IMR-90 (cell line): ENCODE data around the gene TXNL4B. TPM values are rescaled to one million over a fixed set of nuclear protein-coding genes. Genes with fewer than 3 reads are reported as not detected.

Experiments used
- ATAC-seq: fragments of 200-7000 bp; cut with Tn5 transposase; 2 replicates; pipeline ENCODE4 v1.9.1; 2020; ENCODE audit warnings: low read depth, mild to moderate bottlenecking, moderate library complexity
- BruUV-seq: library from RNA; stranded (reverse); fragments of 400-500 nt; replicated peaks from 2 replicates; lab custom pipeline; 2021; lab: Mats Ljungman, UMichigan
- CTCF ChIA-PET: fragments of 300-600 bp; formaldehyde crosslinking; extraction: SDS; loops from one replicate; lab custom pipeline; 2021; ENCODE audit warnings: antibody characterized with exemption; lab: Yijun Ruan, JAX
- POLR2A ChIA-PET: fragments of 300-600 bp; sonication (Branson Sonifier 250); formaldehyde crosslinking; loops from one replicate; lab custom pipeline; 2022; ENCODE audit warnings: antibody characterized with exemption; ENCODE audit not compliant: unreplicated experiment; lab: Charles Lee
- DNase-seq: peaks from one replicate; pipeline ENCODE4 v3.0.0; 2013
- H2AFZ ChIP-seq: replicated peaks from 2 replicates; pipeline ENCODE3; 2013; ENCODE audit warnings: low read length, mild to moderate bottlenecking; ENCODE audit not compliant: poor library complexity
- H2AK5ac ChIP-seq: 2 replicates; pipeline ENCODE4 v1.6.1; 2013; ENCODE audit warnings: low read depth, low read length, inconsistent platforms
- H2AK9ac ChIP-seq: replicated peaks from 2 replicates; pipeline ENCODE3; 2013; ENCODE audit warnings: mild to moderate bottlenecking, low read depth, low read length, moderate library complexity; ENCODE audit not compliant: poor library complexity
- H2BK120ac ChIP-seq: 2 replicates; pipeline ENCODE4 v1.6.1; 2013; ENCODE audit warnings: low read depth, low read length, inconsistent platforms
- H2BK15ac ChIP-seq: 3 replicates; pipeline ENCODE4 v1.6.1; 2013; ENCODE audit warnings: low read depth, low read length, inconsistent platforms
- H2BK20ac ChIP-seq: 2 replicates; pipeline ENCODE4 v1.6.1; 2013; ENCODE audit warnings: low read depth, mild to moderate bottlenecking, inconsistent platforms, low read length, moderate library complexity
- H2BK5ac ChIP-seq: 2 replicates; pipeline ENCODE4 v1.6.1; 2013; ENCODE audit warnings: mild to moderate bottlenecking, low read depth, low read length, inconsistent platforms; ENCODE audit not compliant: poor library complexity, severe bottlenecking
- H3K14ac ChIP-seq: replicated peaks from 2 replicates; pipeline ENCODE4 v1.6.1; 2013; ENCODE audit warnings: low read depth, low read length, inconsistent platforms
- H3K18ac ChIP-seq: 2 replicates; pipeline ENCODE4 v1.6.1; 2013; ENCODE audit warnings: low read depth, low read length, control low read depth
- H3K23ac ChIP-seq: 2 replicates; pipeline ENCODE4 v1.6.1; 2013; ENCODE audit warnings: low read depth, low read length, inconsistent platforms
- H3K27ac ChIP-seq: 2 replicates; pipeline ENCODE4 v1.5.1; 2013; ENCODE audit warnings: mild to moderate bottlenecking, control low read depth, low read length; ENCODE audit not compliant: insufficient read depth
- H3K27me3 ChIP-seq: 2 replicates; pipeline ENCODE4 v1.6.1; 2013; ENCODE audit warnings: low read length; ENCODE audit not compliant: control insufficient read depth, insufficient read depth
- H3K36me3 ChIP-seq: 2 replicates; pipeline ENCODE4 v1.6.1; 2013; ENCODE audit warnings: low read length, mixed read lengths; ENCODE audit not compliant: control insufficient read depth, insufficient read depth
- H3K4ac ChIP-seq: 2 replicates; pipeline ENCODE4 v1.6.1; 2013; ENCODE audit warnings: low read depth, low read length, inconsistent platforms
- H3K4me1 ChIP-seq: 2 replicates; pipeline ENCODE4 v1.6.1; 2013; ENCODE audit warnings: low read length, mixed read lengths; ENCODE audit not compliant: control insufficient read depth, insufficient read depth
- H3K4me2 ChIP-seq: 2 replicates; pipeline ENCODE4 v1.6.1; 2013; ENCODE audit warnings: low read depth, mild to moderate bottlenecking, control low read depth, low read length, moderate library complexity
- H3K4me3 ChIP-seq: 2 replicates; pipeline ENCODE4 v1.5.1; 2013; ENCODE audit warnings: low read depth, mild to moderate bottlenecking, control low read depth, low read length, moderate library complexity; ENCODE audit not compliant: insufficient read depth
- H3K56ac ChIP-seq: 2 replicates; pipeline ENCODE4 v1.6.1; 2013; ENCODE audit warnings: low read length, inconsistent platforms; ENCODE audit not compliant: insufficient read depth; ENCODE audit errors: extremely low read depth
- H3K79me1 ChIP-seq, 2 experiments: 2 replicates each; pipeline ENCODE4 v1.6.1; 2013; ENCODE audit warnings: low read length in 2 of 2, inconsistent platforms in 1 of 2, low read depth in 1 of 2
- H3K9ac ChIP-seq: 2 replicates; pipeline ENCODE4 v1.6.1; 2013; ENCODE audit warnings: low read depth, low read length, control low read depth
- H3K9me1 ChIP-seq: 2 replicates; pipeline ENCODE4 v1.6.1; 2013; ENCODE audit warnings: low read length, inconsistent platforms; ENCODE audit not compliant: insufficient read depth
- H3K9me3 ChIP-seq: 2 replicates; pipeline ENCODE4 v1.6.1; 2013; ENCODE audit warnings: low read length; ENCODE audit not compliant: control insufficient read depth, insufficient read depth
- H4K20me1 ChIP-seq: 2 replicates; pipeline ENCODE4 v1.6.1; 2013; ENCODE audit warnings: low read length, inconsistent platforms; ENCODE audit not compliant: insufficient read depth
- H4K5ac ChIP-seq: 2 replicates; pipeline ENCODE4 v1.6.1; 2013; ENCODE audit warnings: mild to moderate bottlenecking, low read depth, low read length, control low read depth
- H4K8ac ChIP-seq, 2 experiments: 2 replicates each; pipeline ENCODE4 v1.6.1; 2013; ENCODE audit warnings: low read depth in 2 of 2, low read length in 2 of 2, control low read depth in 1 of 2, inconsistent platforms in 1 of 2
- H4K91ac ChIP-seq: 2 replicates; pipeline ENCODE4 v1.6.1; 2013; ENCODE audit warnings: low read depth, low read length, inconsistent platforms; ENCODE audit not compliant: insufficient read depth
- CEBPB ChIP-seq: IDR thresholded peaks from 2 replicates; pipeline ENCODE4 v1.6.1; 2012; ENCODE audit warnings: low read depth, low read length, improper control_type of control experiment
- CHD1 ChIP-seq: IDR thresholded peaks from 2 replicates; pipeline ENCODE4 v1.6.1; 2012; ENCODE audit warnings: low read depth, low read length, improper control_type of control experiment
- ELK1 ChIP-seq: fragments of 150-350 bp; IDR thresholded peaks from 2 replicates; pipeline ENCODE4 v1.6.1; 2016; ENCODE audit warnings: low read depth, mild to moderate bottlenecking, low read length, moderate library complexity, borderline replicate concordance
- FOS ChIP-seq: fragments of 150-350 bp; IDR thresholded peaks from 2 replicates; pipeline ENCODE4 v1.6.1; 2016; ENCODE audit warnings: low read depth, low read length
- MAFK ChIP-seq: IDR thresholded peaks from 2 replicates; pipeline ENCODE4 v1.6.1; 2012; ENCODE audit warnings: low read depth, low read length, improper control_type of control experiment
- MAZ ChIP-seq: IDR thresholded peaks from 2 replicates; pipeline ENCODE4 v1.6.1; 2012; ENCODE audit warnings: low read depth, mild to moderate bottlenecking, low read length, improper control_type of control experiment, moderate library complexity, borderline replicate concordance
- MXI1 ChIP-seq: IDR thresholded peaks from 2 replicates; pipeline ENCODE4 v1.6.1; 2012; ENCODE audit warnings: low read depth, mild to moderate bottlenecking, low read length, moderate library complexity, borderline replicate concordance
- NFE2L2 ChIP-seq: fragments of 150-350 bp; IDR thresholded peaks from 2 replicates; pipeline ENCODE4 v1.6.1; 2016; ENCODE audit warnings: low read depth, mild to moderate bottlenecking, low read length
- POLR2A ChIP-seq: IDR thresholded peaks from 2 replicates; pipeline ENCODE4 v1.6.1; 2012; ENCODE audit warnings: mild to moderate bottlenecking, low read depth, low read length
- RAD21 ChIP-seq: IDR thresholded peaks from 2 replicates; pipeline ENCODE4 v1.6.1; 2012; ENCODE audit warnings: low read length, improper control_type of control experiment
- RCOR1 ChIP-seq: IDR thresholded peaks from 2 replicates; pipeline ENCODE4 v1.6.1; 2012; ENCODE audit warnings: mild to moderate bottlenecking, low read length, improper control_type of control experiment; ENCODE audit not compliant: insufficient replicate concordance
- SMC3 ChIP-seq: fragments of 150-350 bp; IDR thresholded peaks from 2 replicates; pipeline ENCODE4 v1.6.1; 2016; ENCODE audit warnings: low read depth, mild to moderate bottlenecking, antibody characterized with exemption, low read length, moderate library complexity
- WGBS, 2 experiments: methylation state at CpG; one replicate each; pipeline versions ENCODE4 v1.1.5 to v1.1.7; 2013; ENCODE audit warnings: missing lambda C conversion rate in 2 of 2; ENCODE audit not compliant: insufficient read length in 1 of 2; ENCODE audit errors: extremely low coverage in 2 of 2; 5-methylcytosine and 5-hydroxymethylcytosine counted together
- dilution Hi-C: fragments of 300-500 bp; cut with HindIII; formaldehyde crosslinking; loops from one replicate; pipeline ENCODE4 v1.14.3; 2018; ENCODE audit warnings: low sequenced_read_pairs; ENCODE audit not compliant: unreplicated experiment
- in situ Hi-C: fragments of 300-500 bp; cut with MboI; formaldehyde crosslinking; loops from 3 replicates; pipeline ENCODE4 v1.14.3; 2019; ENCODE audit warnings: low sequenced_read_pairs, inconsistent platforms, mixed read lengths
- intact Hi-C: fragments of 100-400 bp; cut with micrococcal nuclease; formaldehyde crosslinking; loops from 2 replicates; pipeline ENCODE4 v1.10.0; 2022
- polyA plus RNA-seq, 3 experiments: library from polyadenylated mRNA; depleted of rRNA; stranded (reverse); fragments of >200 nt; gene quantifications; 2 replicates each; pipeline ENCODE4 v1.2.3, GENCODE V29; 2012; ENCODE audit warnings: low replicate concordance in 1 of 3
- total RNA-seq: library from RNA; depleted of rRNA; stranded (reverse); fragments of >200 nt; gene quantifications from 2 replicates; pipeline ENCODE4 v1.2.3, GENCODE V29; 2012
- TF ChIP-seq, protein P1 (sequence below): conservative IDR thresholded peaks from 2 replicates; pipeline ENCODE4 v1.5.1; 2012; ENCODE audit warnings: mild to moderate bottlenecking, low read depth, low read length, improper control_type of control experiment
- TF ChIP-seq, protein P2 (sequence below): fragments of 150-350 bp; IDR thresholded peaks from 2 replicates; pipeline ENCODE4 v1.6.1; 2017; ENCODE audit warnings: mild to moderate bottlenecking, antibody characterized with exemption, low read length, low read depth

The TXNL4B gene
- total and polyA plus RNA-seq, 2 of the 4 experiments (the other 2 are of a cell fraction), result 5.4 to 8.6 TPM

DNA sequence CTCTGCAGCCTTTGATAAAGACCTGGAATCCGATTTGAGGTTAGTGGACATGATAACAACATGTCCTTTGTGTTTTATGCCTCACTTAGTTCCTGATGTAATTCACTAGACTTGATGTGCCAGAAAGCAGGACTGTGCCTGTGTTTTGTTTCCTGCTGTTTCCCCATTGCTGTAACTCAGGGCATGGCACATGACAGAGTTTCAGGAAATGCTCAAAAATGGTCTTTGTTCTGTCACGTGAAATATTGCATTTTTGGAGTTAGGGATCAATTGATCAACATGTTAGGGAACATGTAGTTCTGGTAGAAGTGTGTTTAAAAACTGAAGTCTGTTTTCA, 33.0 kb upstream of the TXNL4B start:
- no peaks in the 10 kb centered on the region for H3K9me1 ChIP-seq
- 60% methylated on average over 1 of the region's 2 CpGs; no CpG with 5 or more reads in 1 of the 2 experiments for WGBS, 2 experiments
- no peak overlapping the region for H2BK5ac ChIP-seq
- dilution Hi-C loops, result no loop called here
- H3K56ac ChIP-seq, result no peak overlapping the region
- H3K4me3 ChIP-seq, result no peak overlapping the region
- H3K27me3 ChIP-seq, result peaks cover 6% of the 10 kb centered on the region
- no TSS peak for BruUV-seq
- no peak overlapping the region for H3K4me2 ChIP-seq
- intact Hi-C loops, result loop anchor here (5.0 to 10.0 kb wide), 5 partner anchors 111 to 1908 kb away; no protein-coding TSS in a partner anchor
- H4K91ac ChIP-seq, result no peak overlapping the region
- no peak overlapping the region for H4K8ac ChIP-seq
- H2BK120ac ChIP-seq, result no peak overlapping the region
- H2BK15ac ChIP-seq, result no peak overlapping the region
- H3K18ac ChIP-seq, result no peak overlapping the region
- H3K23ac ChIP-seq, result no peak overlapping the region
- no peak overlapping the region for H4K5ac ChIP-seq
- no peak overlapping the region for H3K4ac ChIP-seq
- 0 out of 2 replicates have a peak, but pooled peaks cover 4% of the 10 kb centered on the region for H4K20me1 ChIP-seq
- no peak overlapping the region for H2AK9ac ChIP-seq
- ATAC-seq (no peak), DNase-seq (no peak)
- H3K14ac ChIP-seq, result no peak overlapping the region
- H2AK5ac ChIP-seq, result no peak overlapping the region
- no peak overlapping the region for H3K27ac ChIP-seq
- H3K4me1 ChIP-seq, result no peaks in the 10 kb centered on the region
- ChIA-PET POLR2A (no interaction called here), CTCF (no interaction called here)
- H3K79me1 ChIP-seq, result no peaks in the 10 kb centered on the region
- no peak overlapping the region for H3K9ac ChIP-seq
- no peaks in the 10 kb centered on the region for H3K9me3 ChIP-seq
- no peak overlapping the region for H2AFZ ChIP-seq
- TF ChIP-seq, protein P1, sequence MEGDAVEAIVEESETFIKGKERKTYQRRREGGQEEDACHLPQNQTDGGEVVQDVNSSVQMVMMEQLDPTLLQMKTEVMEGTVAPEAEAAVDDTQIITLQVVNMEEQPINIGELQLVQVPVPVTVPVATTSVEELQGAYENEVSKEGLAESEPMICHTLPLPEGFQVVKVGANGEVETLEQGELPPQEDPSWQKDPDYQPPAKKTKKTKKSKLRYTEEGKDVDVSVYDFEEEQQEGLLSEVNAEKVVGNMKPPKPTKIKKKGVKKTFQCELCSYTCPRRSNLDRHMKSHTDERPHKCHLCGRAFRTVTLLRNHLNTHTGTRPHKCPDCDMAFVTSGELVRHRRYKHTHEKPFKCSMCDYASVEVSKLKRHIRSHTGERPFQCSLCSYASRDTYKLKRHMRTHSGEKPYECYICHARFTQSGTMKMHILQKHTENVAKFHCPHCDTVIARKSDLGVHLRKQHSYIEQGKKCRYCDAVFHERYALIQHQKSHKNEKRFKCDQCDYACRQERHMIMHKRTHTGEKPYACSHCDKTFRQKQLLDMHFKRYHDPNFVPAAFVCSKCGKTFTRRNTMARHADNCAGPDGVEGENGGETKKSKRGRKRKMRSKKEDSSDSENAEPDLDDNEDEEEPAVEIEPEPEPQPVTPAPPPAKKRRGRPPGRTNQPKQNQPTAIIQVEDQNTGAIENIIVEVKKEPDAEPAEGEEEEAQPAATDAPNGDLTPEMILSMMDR, result no peak
- no peak for TF ChIP-seq MAFK
- TF ChIP-seq RCOR1, result no peak
- no peak for TF ChIP-seq ELK1
- TF ChIP-seq POLR2A, result no peak
- TF ChIP-seq RAD21, result no peak
- no peak for TF ChIP-seq CEBPB
- TF ChIP-seq FOS, result no peak
- TF ChIP-seq SMC3, result no peak
- TF ChIP-seq MAZ, result no peak
- no peak for TF ChIP-seq NFE2L2
- TF ChIP-seq, protein P2, sequence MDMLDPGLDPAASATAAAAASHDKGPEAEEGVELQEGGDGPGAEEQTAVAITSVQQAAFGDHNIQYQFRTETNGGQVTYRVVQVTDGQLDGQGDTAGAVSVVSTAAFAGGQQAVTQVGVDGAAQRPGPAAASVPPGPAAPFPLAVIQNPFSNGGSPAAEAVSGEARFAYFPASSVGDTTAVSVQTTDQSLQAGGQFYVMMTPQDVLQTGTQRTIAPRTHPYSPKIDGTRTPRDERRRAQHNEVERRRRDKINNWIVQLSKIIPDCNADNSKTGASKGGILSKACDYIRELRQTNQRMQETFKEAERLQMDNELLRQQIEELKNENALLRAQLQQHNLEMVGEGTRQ, result no peak
- no peak for TF ChIP-seq MXI1
- no peak for TF ChIP-seq CHD1
- H2BK20ac ChIP-seq, result no peak overlapping the region
- in situ Hi-C loops, result loop anchor here (10.0 kb wide), 1 partner anchor 338 kb away; no protein-coding TSS in a partner anchor
- H3K36me3 ChIP-seq, result no peaks in the 10 kb centered on the region
